ENCODE measurements around the gene HMGN3. TPM values are rescaled to one million over a fixed set of nuclear protein-coding genes. Genes with fewer than 3 reads are reported as not detected.

Gene HMGN3
- total RNA-seq, 1 donor = 13.4 TPM

- H4K20me1 ChIP-seq (ENCODE audit: insufficient read depth, low read length) = no peaks in the 10 kb centered on the region
Measured at GRCh38 chr6:79196912-79197311, 37.6 kb downstream of the HMGN3 start.

GRCh38 chr6:79193971-79194370 is 40.5 kb downstream of the HMGN3 start:
- no peak for DNase-seq (ENCODE audit: insufficient read length, low spot score, missing footprints)
- Histone ChIP-seq H3K79me2 (ENCODE audit: insufficient read depth, low read length) (no peaks in the 10 kb centered on the region), H4K20me1 (ENCODE audit: insufficient read depth, low read length) (no peaks in the 10 kb centered on the region), H3K27me3 (ENCODE audit: insufficient read depth, low read length) (peaks cover 2% of the 10 kb centered on the region), H3K4me2 (ENCODE audit: insufficient read depth, low read length) (no peak overlapping the region), H3K27ac (ENCODE audit: low read depth, low read length) (no peak overlapping the region), H3K4me1 (ENCODE audit: insufficient read depth, low read length) (no peaks in the 10 kb centered on the region), H3K4me3 (ENCODE audit: insufficient read depth, low read length) (no peak overlapping the region), H3K9me3 (ENCODE audit: low read depth, low read length) (peaks cover 2% of the 10 kb centered on the region), H2AFZ (ENCODE audit: low read length) (no peak overlapping the region), H3K36me3 (ENCODE audit: insufficient read depth, low read length) (no peaks in the 10 kb centered on the region)
- TF ChIP-seq CTCF (IDR thresholded peaks at IDR 0.05; ENCODE audit: extremely low read depth, low read depth, low read length) = no peak

More at GRCh38 chr6:79196912-79197311, 37.6 kb downstream of the HMGN3 start:
- TF ChIP-seq CTCF (IDR thresholded peaks at IDR 0.05; ENCODE audit: extremely low read depth, low read depth, low read length) = no peak
- H2AFZ ChIP-seq (ENCODE audit: low read length) = no peak overlapping the region
- H3K4me2 ChIP-seq (ENCODE audit: insufficient read depth, low read length) = no peak overlapping the region
- H3K36me3 ChIP-seq (ENCODE audit: insufficient read depth, low read length) = no peaks in the 10 kb centered on the region
- H3K27me3 ChIP-seq (ENCODE audit: insufficient read depth, low read length) = no peaks in the 10 kb centered on the region
- H3K79me2 ChIP-seq (ENCODE audit: insufficient read depth, low read length) = no peaks in the 10 kb centered on the region
- no peak overlapping the region for H3K27ac ChIP-seq (ENCODE audit: low read depth, low read length)
- no peak for DNase-seq (ENCODE audit: insufficient read length, low spot score, missing footprints)
- H3K4me1 ChIP-seq (ENCODE audit: insufficient read depth, low read length) = no peaks in the 10 kb centered on the region
- H3K9me3 ChIP-seq (ENCODE audit: low read depth, low read length) = no peaks in the 10 kb centered on the region
- H3K4me3 ChIP-seq (ENCODE audit: insufficient read depth, low read length) = no peak overlapping the region

- Histone ChIP-seq H3K9me3 (ENCODE audit: low read depth, low read length) (peaks cover 2% of the 10 kb centered on the region), H3K4me2 (ENCODE audit: insufficient read depth, low read length) (no peak overlapping the region), H4K20me1 (ENCODE audit: insufficient read depth, low read length) (no peaks in the 10 kb centered on the region), H3K36me3 (ENCODE audit: insufficient read depth, low read length) (no peaks in the 10 kb centered on the region), H3K79me2 (ENCODE audit: insufficient read depth, low read length) (no peaks in the 10 kb centered on the region), H3K4me1 (ENCODE audit: insufficient read depth, low read length) (no peaks in the 10 kb centered on the region), H2AFZ (ENCODE audit: low read length) (no peak overlapping the region), H3K27me3 (ENCODE audit: insufficient read depth, low read length) (peaks cover 3% of the 10 kb centered on the region), H3K27ac (ENCODE audit: low read depth, low read length) (no peak overlapping the region), H3K4me3 (ENCODE audit: insufficient read depth, low read length) (no peak overlapping the region)
- no peak for DNase-seq (ENCODE audit: insufficient read length, low spot score, missing footprints)
- TF ChIP-seq CTCF (IDR thresholded peaks at IDR 0.05; ENCODE audit: extremely low read depth, low read depth, low read length) = no peak
Measured at GRCh38 chr6:79189760-79190350, 44.6 kb downstream of the HMGN3 start.

- no peak overlapping the region for H3K4me3 ChIP-seq (ENCODE audit: insufficient read depth, low read length)
- no peaks in the 10 kb centered on the region for H3K4me1 ChIP-seq (ENCODE audit: insufficient read depth, low read length)
- peaks cover 2% of the 10 kb centered on the region for H3K9me3 ChIP-seq (ENCODE audit: low read depth, low read length)
- no peak for DNase-seq (ENCODE audit: insufficient read length, low spot score, missing footprints)
- no peaks in the 10 kb centered on the region for H3K36me3 ChIP-seq (ENCODE audit: insufficient read depth, low read length)
- no peak overlapping the region for H2AFZ ChIP-seq (ENCODE audit: low read length)
- H3K4me2 ChIP-seq (ENCODE audit: insufficient read depth, low read length) = no peak overlapping the region
- no peak overlapping the region for H3K27ac ChIP-seq (ENCODE audit: low read depth, low read length)
- H3K27me3 ChIP-seq (ENCODE audit: insufficient read depth, low read length) = peaks cover 3% of the 10 kb centered on the region
- no peaks in the 10 kb centered on the region for H4K20me1 ChIP-seq (ENCODE audit: insufficient read depth, low read length)
- TF ChIP-seq CTCF (IDR thresholded peaks at IDR 0.05; ENCODE audit: extremely low read depth, low read depth, low read length) = no peak
- no peaks in the 10 kb centered on the region for H3K79me2 ChIP-seq (ENCODE audit: insufficient read depth, low read length)
Measured at GRCh38 chr6:79188885-79189480, 45.5 kb downstream of the HMGN3 start.
